GM21786 (cell line): Measurements from ENCODE around the gene VTN.
"Not testable (repeated sequence)": the region's sequence is repeated elsewhere in the genome, so short reads cannot be mapped to it uniquely, and the experiment has no call there.

Experiments
- ATAC-seq: cut with Tn5 transposase; IDR thresholded peaks from one replicate; pipeline ENCODE4 v1.9.1; 2021; ENCODE audit not compliant: unreplicated experiment

VTN gene

GRCh38 chr17:28344435-28344901, 25.6 kb downstream of the VTN start:
- no peak for ATAC-seq

DNA sequence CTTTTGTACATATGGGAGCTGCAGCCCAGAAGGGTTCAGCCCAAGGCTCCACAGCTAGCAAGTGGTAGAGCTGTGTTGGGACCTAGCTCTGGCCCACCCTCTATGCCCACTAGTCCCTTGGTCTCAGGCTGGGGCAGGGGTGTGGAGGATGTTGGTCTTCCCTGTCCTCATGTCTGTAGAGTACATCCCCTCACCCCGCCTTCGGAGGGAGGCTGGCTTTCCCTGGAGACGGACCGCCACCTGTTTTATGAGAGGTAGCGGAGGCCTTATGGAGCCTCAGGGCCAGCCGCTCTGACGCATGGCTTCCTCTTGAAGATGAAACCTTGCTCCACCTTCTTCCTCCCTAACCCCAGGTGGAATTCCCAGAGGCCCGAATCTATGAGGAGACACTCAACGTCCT, 26.1 kb downstream of the VTN start:
- no peak for ATAC-seq

DNA sequence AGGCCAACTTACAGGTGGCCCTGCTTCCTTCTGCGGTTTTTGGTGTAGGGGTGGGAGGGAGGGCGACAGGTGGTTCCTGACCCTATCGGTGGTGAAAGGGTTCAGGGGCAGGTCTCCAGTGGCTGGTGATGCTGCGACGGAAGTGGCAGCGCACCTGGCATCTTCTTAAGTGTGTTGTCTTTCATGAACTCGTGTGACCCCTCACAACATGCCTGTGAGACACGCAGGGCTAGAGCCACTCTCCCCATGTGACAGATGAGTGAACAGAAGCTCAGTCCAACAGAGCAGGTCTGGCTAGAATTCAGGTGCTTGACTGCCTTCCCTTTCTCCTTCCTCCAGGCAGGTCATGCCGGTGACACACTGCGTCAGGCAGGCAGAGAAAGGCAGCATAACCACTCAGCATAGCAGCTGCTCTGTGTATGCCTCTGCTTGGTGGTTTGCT, 26.6 kb downstream of the VTN start:
- no peak for ATAC-seq

DNA sequence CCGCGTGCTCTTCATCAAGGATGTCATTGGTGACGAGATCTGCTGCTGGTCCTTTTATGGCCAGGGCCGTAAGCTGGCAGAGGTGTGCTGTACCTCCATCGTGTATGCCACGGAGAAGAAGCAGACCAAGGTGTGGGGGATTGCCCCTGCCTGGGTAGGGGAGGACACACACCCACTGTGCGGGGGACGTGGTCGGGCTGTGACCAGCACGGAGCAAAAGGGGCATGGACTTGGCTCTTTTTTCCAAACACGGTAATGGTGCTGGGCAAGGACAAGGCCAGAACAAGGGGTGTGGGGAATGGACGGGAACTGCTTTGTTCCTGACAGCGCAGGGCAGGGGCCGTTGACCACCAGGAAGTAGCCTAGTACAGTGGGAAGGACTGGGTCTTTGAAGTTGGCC, 27.8 kb downstream of the VTN start:
- no peak for ATAC-seq

DNA sequence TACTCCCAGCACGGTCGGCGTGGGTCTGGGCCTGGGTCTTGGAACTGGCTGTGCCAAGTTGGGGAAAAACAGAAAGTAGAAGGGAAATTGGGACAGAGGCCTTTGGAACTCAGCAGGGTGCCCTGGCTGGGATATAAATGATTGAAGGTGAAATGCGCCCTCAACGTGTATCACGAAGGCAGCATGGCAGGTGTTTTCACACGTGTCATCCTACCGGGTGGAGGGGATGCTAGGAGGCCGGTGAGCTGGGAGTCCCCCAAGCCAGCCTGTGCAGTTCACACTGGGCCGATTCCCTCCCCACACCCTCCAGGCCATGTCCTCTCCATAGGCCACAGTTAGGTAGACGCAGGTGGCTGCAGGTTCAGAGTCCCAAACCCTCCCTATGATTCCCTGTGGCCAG, 28.6 kb downstream of the VTN start:
- no peak for ATAC-seq

GRCh38 chr17:28340374-28340773, 29.7 kb downstream of the VTN start:
- no peak for ATAC-seq

- ATAC-seq = no peak
Observed at GRCh38 chr17:28339431-28339830, 30.7 kb downstream of the VTN start.

- ATAC-seq = not testable (repeated sequence)
Observed at GRCh38 chr17:28338769-28339212, 31.3 kb downstream of the VTN start.

GRCh38 chr17:28338056-28338768, 31.9 kb downstream of the VTN start:
- no peak for ATAC-seq

GRCh38 chr17:28335959-28336871, 33.9 kb downstream of the VTN start:
- ATAC-seq = no peak

DNA sequence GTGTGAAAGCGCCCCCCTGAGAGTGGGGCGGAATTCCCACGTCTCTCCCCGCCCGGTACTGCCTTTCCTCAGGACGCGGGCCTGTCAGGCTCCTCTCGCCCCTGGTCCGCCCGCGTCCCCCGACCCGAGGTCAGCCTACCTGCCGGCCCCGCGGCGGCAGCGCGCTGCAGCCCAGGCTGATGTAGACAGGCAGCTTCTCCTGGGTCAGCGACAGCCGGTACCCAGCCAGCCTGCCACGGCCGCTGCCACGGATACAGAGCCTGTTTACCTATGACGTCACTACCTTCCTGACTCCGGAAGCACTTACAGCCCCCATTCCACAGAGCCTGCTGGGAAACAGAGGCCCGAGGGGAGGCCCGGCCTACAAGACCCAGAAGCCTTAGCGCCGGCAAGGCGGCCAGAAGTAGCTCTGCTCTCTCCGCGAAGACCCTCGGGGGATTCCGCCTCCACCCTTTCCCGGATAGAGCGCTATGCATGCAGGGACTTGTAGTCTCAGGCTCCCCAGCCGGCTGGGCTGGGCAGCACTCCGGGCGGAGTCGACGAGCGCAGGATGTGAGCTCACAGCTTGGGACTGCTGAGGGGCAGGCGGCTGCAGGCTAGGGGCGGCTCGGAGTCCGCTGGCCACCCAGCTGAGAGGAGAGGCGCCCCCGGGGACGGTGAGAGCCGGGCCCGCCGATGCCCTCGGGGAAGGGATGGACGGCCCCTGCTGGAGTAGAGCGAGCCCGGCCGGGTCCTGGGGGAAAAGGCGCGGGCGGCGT, 34.7 kb downstream of the VTN start, which contains the start of the genes IFT20 and TNFAIP1:
IFT20 (minus strand) TSS at position 272 of the 758 bp plus-strand sequence. CDS start 3,487 bp downstream, outside the sequence.
TNFAIP1 (plus strand) TSS at position 561 of the 758 bp plus-strand sequence. CDS start 3,761 bp downstream, outside the sequence.
- peak; percentile 96 for ATAC-seq

GRCh38 chr17:28334666-28335200, 35.4 kb downstream of the VTN start:
- no peak for ATAC-seq

DNA sequence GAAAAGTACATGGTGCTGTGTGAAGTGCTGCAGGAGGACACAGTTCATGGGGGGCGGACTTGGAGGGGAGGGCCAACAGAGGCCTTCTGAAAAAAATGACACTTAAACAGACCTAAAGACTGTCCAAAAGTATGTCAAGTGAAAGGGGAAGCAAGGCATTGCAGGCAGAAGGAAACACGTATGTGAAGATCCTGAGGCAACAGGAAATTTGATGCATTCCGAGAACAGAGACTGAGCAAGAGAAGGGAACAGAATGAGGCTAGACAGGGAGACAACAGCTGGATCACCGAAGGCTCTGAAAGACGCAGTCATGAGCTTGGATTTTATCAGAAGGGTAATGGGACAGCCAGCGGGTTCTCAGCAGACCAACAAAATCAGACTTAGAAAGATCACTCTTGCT, 35.9 kb downstream of the VTN start:
- no peak for ATAC-seq

DNA sequence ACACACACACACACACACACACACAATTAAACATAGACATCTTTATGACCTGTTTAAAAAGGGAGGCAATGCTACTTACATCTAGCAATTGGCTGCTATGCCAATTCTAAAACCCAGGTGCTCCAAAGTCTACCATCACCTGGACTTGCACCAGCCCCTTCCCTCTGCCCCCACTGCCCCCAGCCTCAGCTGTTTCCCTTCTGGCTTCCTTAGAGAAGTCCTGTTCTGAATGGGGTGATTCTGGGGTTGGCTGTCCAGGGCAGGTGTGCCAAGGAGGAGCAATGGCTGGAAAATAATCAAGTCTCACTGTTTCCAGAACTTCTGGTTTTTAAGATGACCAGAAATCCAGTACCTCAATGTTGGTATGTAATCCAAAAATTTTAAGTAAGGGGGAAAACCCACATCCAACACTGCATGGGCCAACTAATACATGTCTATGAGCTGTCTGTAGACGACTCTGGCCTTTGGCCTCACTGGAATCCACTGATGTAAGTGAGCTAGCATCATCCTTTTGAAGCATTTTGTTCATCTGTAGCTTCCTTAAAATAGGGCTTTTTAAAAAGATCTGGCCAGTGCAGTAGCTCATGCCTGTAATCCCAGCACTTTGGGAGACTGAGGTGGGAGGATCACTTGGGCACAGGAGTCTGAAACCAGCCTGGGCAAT, 36.9 kb downstream of the VTN start:
- ATAC-seq = no peak

DNA sequence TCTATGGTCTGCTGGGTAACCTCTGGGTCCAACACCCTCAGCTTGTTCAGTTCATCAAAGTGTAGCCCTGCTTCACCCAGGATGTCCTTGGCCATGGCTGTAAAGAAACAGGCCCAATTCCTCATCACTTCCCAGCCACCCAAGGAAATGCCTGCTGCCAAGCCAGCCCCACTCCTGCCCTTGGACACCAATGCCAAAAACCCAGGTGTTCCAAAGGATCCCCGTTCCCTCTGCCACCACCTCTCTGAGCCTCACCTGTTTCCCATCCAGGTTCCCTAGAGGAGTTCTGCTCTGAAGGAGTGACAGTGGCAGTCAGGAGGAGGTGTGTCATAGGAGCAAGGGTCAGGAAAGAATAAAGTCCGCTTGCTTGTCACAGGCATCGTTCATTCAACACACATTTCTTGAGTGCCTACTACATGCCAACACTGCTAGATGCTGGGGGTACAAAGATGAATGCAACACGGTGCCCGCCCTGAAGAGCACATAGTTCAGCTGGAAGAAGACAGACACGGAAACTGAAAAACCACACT, 38.2 kb downstream of the VTN start:
- no peak for ATAC-seq

DNA sequence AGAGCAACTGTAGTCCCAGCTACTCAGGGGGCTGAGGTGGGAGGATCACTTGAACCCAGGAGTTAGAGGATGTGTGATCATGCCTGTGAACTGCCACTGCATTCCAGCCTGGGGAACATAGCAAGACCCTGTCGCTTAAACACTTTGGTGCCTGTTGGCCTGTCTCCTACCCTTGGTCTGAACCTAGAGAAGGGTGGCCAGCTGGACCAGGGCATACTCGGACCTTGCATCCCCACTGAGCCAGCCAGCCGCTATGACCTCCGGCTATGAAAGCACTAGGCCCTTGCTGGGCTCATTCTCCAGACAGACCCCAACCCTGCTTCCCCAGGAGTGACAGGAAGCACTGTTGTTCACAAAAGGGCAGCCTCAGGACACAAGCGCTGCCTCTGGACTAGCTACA, 39.4 kb downstream of the VTN start:
- no peak for ATAC-seq

DNA sequence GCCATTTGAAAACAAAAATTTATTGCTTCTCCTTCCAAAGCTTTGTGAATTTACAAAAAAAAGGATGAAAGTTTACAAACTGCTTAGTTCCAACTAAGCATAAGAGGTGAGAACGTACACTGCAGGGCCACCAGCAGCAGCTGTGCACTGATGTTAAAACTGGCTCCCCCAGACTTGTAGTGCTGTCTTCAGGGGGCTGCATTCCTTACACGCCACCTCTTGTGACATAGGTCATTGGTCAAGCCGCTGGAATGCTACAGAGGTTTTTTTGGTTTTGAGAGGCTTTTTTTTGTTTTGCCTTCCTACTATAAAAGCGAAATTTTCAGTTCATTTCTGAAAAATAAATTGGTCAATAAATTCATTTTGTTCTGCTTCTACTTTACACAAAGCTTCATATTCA, 41.8 kb downstream of the VTN start:
- no peak for ATAC-seq

DNA sequence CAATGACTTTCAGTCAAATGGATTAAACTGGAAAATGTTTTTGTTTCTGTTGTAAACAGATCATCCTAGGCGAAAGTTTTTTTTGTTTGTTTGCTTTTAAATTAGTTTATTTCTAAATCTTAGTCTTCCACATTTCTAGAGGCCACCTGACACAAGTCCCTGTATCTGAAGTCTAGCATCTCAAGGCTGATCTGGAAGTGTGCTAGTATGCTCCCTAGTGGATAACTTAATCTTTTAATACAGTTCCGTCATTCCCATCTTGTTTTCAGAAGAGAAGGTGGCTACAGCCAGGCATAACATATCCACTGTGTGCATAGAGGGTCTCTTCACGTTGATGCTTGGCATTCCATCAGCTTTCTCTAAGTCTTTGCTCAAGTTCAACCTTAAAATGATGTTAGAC, 42.4 kb downstream of the VTN start:
- ATAC-seq = no peak

DNA sequence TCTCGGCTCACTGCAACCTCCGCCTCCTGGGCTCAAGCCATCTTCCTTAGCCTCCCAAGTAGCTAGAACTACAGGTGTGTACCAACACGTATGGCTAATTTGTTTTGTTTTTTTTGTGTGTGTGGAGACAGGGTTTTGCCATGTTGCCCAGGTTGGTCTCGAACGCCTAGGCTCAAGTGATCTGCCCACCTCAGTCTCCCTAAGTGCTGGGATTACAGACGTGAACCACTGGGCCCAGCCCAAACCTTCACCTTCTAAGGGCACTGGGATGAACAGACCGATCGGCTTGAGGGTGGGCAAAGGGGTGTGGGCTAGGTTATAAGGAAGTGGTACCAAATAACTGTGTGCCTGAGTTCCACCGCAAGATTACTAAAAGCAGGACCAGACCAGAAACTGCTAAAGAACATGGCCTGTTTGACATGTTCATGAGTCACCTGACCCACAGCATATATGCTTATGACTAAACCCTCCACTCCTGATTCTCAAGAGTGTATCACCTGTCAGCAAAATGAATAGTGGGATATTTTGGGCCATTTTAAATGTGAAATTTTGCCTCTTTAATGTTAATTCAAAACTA, 43.0 kb downstream of the VTN start:
- ATAC-seq = no peak

GRCh38 chr17:28326114-28326513, 44.0 kb downstream of the VTN start:
- ATAC-seq = no peak
